HG03354 (cell line): ENCODE data around the gene GDPD3.

Experiments
- ATAC-seq: cut with Tn5 transposase; IDR thresholded peaks from one replicate; pipeline ENCODE4 v1.9.1; 2021; ENCODE audit warnings: mild to moderate bottlenecking; ENCODE audit not compliant: unreplicated experiment, poor library complexity, severe bottlenecking

GDPD3 gene

DNA sequence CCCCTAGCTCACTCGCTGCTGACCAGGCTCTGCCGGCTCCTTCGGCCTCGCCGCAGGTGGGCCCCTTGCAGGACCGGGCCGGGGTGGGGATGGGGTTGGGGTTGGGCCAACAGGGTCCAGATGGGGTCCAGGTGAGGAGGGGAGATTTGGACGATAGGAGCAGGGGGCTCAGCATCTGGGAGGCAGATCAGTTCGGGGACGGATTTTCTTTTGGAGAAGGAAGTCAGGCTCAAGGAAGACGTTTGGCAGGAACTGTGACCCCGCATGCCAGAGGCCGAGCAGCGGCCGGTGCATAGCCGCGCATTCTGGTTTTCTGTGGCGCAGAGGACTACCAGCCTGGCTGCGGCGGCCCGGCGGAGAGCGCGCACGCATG, 48.6 kb downstream of the GDPD3 start:
- no peak for ATAC-seq

- peak; percentile 30 for ATAC-seq
Observed at GRCh38 chr16:30063893-30064728, 49.2 kb downstream of the GDPD3 start.

- no peak for ATAC-seq
Observed at GRCh38 chr16:30063278-30063892, 50.0 kb downstream of the GDPD3 start.

DNA sequence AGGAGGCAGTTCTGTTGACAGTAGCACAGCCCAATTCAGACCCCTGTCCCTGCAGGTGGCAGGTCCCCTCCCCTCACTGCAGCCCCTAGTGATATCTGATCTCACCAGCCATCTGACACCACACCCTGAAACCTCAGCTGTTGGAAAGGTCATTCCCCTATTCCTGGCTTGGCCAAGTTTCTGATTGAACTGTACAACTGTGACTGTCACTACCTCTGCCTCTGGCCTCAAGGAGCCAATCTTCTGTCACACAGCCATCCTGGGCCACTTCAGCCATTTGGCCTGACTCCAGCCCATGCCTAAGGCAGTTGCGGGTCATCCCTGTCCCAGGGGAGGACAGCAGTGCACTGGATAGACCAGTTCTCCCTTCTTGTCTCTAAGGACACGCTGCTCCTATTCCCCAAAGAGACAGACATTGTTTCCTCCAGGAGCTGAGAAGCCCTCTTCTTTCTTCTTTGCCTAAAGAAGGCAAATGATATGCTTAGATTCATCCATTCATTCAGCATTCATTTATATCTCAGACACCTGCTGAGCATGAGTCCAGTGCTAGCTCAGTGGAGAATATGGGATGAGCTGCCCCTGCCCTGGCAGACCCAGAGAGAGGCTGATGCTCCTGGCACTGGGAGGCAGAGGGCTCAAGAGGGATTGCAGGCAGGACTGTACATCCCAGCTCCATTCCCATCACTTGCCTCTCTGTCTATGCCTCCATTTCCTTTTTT, 52.3 kb downstream of the GDPD3 start:
- ATAC-seq, result no peak

DNA sequence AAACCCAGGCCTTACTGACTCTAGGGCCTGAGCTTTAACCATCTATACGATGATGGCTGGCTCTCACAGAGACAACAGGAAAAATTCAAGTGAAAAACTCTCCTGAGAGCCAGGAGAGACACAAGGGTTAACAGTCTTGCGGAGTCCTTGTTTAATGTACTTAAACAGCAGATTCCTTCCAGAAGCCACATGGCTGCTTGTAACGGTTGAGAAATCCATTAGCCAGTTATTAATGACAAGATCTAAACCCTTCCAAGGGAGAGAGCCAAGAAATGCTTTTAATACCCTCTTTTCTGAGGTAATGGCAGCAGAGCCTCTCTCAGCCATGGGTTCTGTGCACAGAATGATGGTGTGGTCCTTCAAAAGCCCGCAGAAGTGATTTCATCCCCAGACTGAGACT, 53.0 kb downstream of the GDPD3 start:
- ATAC-seq, result no peak

DNA sequence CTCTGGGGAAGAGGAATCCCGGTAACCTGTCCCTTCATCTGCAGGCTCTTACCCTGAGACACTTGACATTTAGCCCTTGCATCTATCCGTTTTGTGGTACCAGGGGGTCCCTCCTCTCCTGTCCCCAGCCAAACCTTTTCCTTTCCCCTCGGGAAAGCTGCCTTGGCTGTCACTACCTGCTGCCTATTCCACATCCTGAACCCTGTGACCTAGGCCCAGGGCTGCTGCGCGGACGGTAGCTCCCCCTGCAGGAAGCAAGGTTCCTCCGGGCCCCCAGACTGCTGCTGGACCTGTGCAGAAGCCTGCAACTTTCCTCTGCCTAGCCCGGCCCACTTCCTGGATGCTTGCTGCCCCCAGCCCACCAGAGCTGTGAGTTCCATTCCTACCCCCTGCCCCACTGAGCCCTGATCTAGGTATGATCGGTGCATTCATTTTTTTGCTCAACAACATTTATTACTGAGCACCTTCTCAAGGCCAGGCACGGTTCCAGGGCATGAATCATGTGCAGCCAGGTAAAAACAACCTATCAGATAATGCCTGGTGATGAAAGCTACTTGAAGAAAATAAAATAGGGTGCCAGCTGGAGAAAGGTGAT, 58.3 kb downstream of the GDPD3 start:
- ATAC-seq, result peak; percentile 49
